Ascending aorta (tissue), 2 donors: ENCODE results near the gene KIRREL3. TPM values are rescaled to one million over a fixed set of nuclear protein-coding genes. Genes with fewer than 3 reads are reported as not detected.

Source experiments
- DNase-seq, 2 donors: peaks; one replicate each; pipeline ENCODE4 v3.0.0-alpha.2; 2019; ENCODE audit warnings: low spot score in 2 of 2
- H3K27ac ChIP-seq, 2 donors: fragments of 200-600 bp; sonication (generic); one replicate each; pipeline ENCODE4 v1.5.1; 2016 to 2017; ENCODE audit warnings: mild to moderate bottlenecking in 1 of 2
- H3K27me3 ChIP-seq: fragments of 200-600 bp; sonication (generic); one replicate; pipeline ENCODE4 v1.5.1; 2017
- H3K36me3 ChIP-seq, 2 donors: fragments of 200-600 bp; sonication (generic); one replicate each; pipeline ENCODE4 v1.5.1; 2016
- H3K4me1 ChIP-seq, 2 donors: fragments of 200-600 bp; sonication (generic); one replicate each; pipeline ENCODE4 v1.5.1; 2016 to 2017; ENCODE audit warnings: mild to moderate bottlenecking in 1 of 2
- H3K4me3 ChIP-seq, 2 donors: fragments of 200-600 bp; sonication (generic); one replicate each; pipeline ENCODE4 v1.5.1; 2016 to 2017; ENCODE audit warnings: mild to moderate bottlenecking in 1 of 2
- H3K9me3 ChIP-seq, 2 donors: fragments of 200-600 bp; sonication (generic); one replicate each; pipeline ENCODE4 v1.5.1; 2016
- CTCF ChIP-seq, 3 experiments: fragments of 200-600 bp in 2 of 3; fragments of 450-650 bp in 1 of 3; sonication (generic) in 2 of 3; IDR thresholded peaks; one replicate each; pipeline ENCODE4 v1.5.1; 2016 to 2019; ENCODE audit warnings: antibody characterized with exemption in 3 of 3, mild to moderate bottlenecking in 1 of 3, moderate library complexity in 1 of 3
- intact Hi-C: fragments of 100-400 bp; cut with DNase I; formaldehyde crosslinking; loops from one replicate; pipeline ENCODE4 v1.15.1; 2023
- total RNA-seq: library from RNA; depleted of rRNA; stranded (reverse); fragments of >200 nt; gene quantifications from one replicate; pipeline ENCODE4 v1.1.0, GENCODE V29; 2016

KIRREL3 gene
- total RNA-seq, 1 donor from 2014 or later: not detected

DNA sequence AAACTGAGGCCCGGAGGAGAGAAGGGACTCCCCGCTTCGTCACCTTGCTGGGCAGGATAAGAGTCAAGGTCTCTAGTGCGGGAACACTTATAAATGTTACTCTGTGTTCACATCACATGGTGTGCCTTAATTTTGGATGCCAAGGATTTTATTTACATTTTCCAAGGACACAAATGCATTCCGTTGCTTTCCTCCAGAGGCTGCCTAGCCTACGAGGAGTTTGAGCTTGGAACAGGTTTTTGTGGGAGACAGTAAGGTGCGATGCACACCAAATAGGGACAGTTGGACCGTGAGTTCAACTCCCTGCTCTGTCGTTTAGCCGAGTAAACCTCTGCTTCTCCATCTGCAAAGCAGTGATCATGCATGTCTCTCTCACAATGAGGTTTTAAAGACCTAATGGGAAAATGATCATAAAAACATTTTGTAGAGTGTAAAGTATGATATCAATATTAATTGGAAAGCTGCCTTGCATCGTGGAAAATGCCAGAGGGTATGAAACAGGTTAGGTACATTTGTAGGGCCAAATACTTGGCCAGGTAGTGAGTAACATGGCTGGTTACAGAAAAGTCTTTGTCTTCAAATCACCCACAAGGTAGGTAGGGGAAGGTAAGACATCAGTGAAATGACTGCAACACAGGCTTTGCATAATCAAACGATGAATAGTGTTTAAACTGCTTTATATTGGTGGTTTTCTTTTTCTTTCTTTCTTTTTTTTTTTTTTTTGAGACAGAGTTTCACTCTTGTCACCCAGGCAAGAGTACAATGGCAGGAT is 583.3 kb downstream of the KIRREL3 start:
- no peak for TF ChIP-seq CTCF (IDR thresholded peaks at IDR 0.05)
- Histone ChIP-seq H3K36me3 (peaks cover 0 to 7% of the 10 kb centered on the region in 2 donors), H3K4me3 (peak overlapping the region; percentile 52 to 62), H3K27me3 (no peaks in the 10 kb centered on the region), H3K4me1 (peaks cover 21 to 28% of the 10 kb centered on the region in 2 donors), H3K9me3 (no peaks in the 10 kb centered on the region), H3K27ac (peak overlapping the region; percentile 86 to 92)
- intact Hi-C loops: loop anchor here (2.0 kb wide), 1 partner anchor 60 kb away; no protein-coding TSS in a partner anchor
- DNase-seq: no peak

DNA sequence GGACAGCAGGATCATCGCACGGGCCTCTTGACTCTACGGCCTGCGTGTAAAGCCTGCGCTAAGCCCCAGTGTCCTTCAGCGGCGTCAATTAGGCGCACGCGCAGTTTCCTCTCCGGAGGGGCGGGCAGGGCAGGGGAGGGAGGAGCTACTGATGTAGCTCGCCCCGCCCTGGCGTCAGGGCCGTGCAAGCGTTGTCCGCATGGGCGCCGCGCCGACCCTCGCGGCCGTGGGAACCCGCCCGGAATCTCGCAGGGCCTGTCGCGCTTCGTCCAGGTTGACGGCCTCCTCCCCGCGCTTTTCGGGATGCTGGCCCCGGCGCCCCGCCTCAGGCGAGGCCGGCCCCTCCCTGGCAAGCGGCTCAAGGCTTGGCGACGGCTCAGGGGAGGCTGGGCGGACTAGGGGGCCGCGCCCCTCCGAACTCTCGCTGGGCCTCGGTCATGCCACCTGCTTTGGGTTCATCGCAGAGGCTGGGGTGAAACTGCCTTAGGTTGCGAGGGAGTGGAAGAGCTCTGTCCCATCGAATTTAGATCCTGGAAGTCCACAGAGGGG is 584.0 kb downstream of the KIRREL3 start:
- no peak for TF ChIP-seq CTCF (IDR thresholded peaks at IDR 0.05)
- Histone ChIP-seq H3K27ac (peak overlapping the region; percentile 86 to 92), H3K4me3 (peak overlapping the region; percentile 52 to 62), H3K4me1 (peaks cover 21 to 28% of the 10 kb centered on the region in 2 donors), H3K36me3 (peaks cover 0 to 7% of the 10 kb centered on the region in 2 donors), H3K9me3 (no peaks in the 10 kb centered on the region), H3K27me3 (no peaks in the 10 kb centered on the region)
- intact Hi-C loops: loop anchor here (2.0 kb wide), 1 partner anchor 60 kb away; no protein-coding TSS in a partner anchor
- peak; percentile 44 to 93 for DNase-seq

GRCh38 chr11:126415669-126416420 is 584.7 kb downstream of the KIRREL3 start:
- Histone ChIP-seq H3K9me3 (no peaks in the 10 kb centered on the region), H3K27me3 (no peaks in the 10 kb centered on the region), H3K4me3 (peak overlapping the region; percentile 52 to 62), H3K36me3 (peaks cover 0 to 7% of the 10 kb centered on the region in 2 donors), H3K4me1 (peaks cover 21 to 28% of the 10 kb centered on the region in 2 donors), H3K27ac (peak overlapping the region; percentile 86 to 92)
- no peak for TF ChIP-seq CTCF (IDR thresholded peaks at IDR 0.05)
- intact Hi-C loops: loop anchor here (2.0 kb wide), 2 partner anchors 59 to 111 kb away; partner anchors contain the start of gene DCPS
- no peak for DNase-seq

DNA sequence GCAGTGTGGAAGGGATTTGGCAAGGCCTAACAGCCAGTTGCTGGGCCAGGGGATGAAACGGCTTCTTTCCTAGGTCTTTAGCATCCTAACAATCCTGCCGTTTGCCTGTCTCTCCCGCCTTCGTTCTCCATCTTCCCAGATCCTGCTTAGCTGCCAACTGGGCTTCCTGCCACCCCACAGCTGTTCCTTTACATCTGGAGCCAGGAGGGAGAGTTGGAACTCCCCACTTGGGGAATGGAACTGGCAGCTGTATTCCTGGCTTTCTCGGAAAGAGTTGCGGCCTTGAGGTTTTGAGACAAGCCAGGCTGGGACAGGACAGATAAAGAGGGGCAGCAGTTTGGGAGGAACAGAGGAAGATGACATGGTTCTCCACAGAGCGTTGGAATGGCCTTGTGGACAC is 585.4 kb downstream of the KIRREL3 start:
- peak overlapping the region in 1 of 2 donors; percentile 62 for H3K4me3 ChIP-seq
- intact Hi-C loops: loop anchor here (2.0 kb wide), 1 partner anchor 110 kb away; the partner anchor contains the start of gene DCPS
- peaks cover 21 to 28% of the 10 kb centered on the region in 2 donors for H3K4me1 ChIP-seq

More for the DNA sequence above, 585.4 kb downstream of the KIRREL3 start:
- no peak for TF ChIP-seq CTCF (IDR thresholded peaks at IDR 0.05)
- Histone ChIP-seq H3K9me3 (no peaks in the 10 kb centered on the region), H3K36me3 (peaks cover 0 to 7% of the 10 kb centered on the region in 2 donors), H3K27ac (peak overlapping the region; percentile 86 to 92), H3K27me3 (no peaks in the 10 kb centered on the region)
- DNase-seq: peak; percentile 38 to 91
